Body of pancreas (tissue), 4 donors: Measurements from ENCODE around the gene PDLIM3.
"Not testable (repeated sequence)": the region's sequence is repeated elsewhere in the genome, so short reads cannot be mapped to it uniquely, and the experiment has no call there.

Experiments
- CTCF ChIP-seq, 7 experiments: fragments of 450-650 bp in 4 of 7; fragments of 200-600 bp in 3 of 7; sonication (generic) in 3 of 7; IDR thresholded peaks; one replicate each; pipeline ENCODE4 v1.5.1; 2016 to 2019; ENCODE audit warnings: antibody characterized with exemption in 7 of 7
- POLR2A ChIP-seq, 3 donors: fragments of 450-650 bp; IDR thresholded peaks; one replicate each; pipeline ENCODE4 v1.6.1; 2016; ENCODE audit warnings: antibody characterized with exemption in 3 of 3, mild to moderate bottlenecking in 2 of 3

- not testable (repeated sequence) for TF ChIP-seq CTCF, POLR2A (IDR thresholded peaks at IDR 0.05)
Measured at GRCh38 chr4:185559251-185559914, 24.1 kb upstream of the PDLIM3 start.
